Measurements from ENCODE around the gene ADSL.
A peak's percentile ranks its signal among the peaks of the same experiment; 100 is the strongest.

ADSL gene

DNA sequence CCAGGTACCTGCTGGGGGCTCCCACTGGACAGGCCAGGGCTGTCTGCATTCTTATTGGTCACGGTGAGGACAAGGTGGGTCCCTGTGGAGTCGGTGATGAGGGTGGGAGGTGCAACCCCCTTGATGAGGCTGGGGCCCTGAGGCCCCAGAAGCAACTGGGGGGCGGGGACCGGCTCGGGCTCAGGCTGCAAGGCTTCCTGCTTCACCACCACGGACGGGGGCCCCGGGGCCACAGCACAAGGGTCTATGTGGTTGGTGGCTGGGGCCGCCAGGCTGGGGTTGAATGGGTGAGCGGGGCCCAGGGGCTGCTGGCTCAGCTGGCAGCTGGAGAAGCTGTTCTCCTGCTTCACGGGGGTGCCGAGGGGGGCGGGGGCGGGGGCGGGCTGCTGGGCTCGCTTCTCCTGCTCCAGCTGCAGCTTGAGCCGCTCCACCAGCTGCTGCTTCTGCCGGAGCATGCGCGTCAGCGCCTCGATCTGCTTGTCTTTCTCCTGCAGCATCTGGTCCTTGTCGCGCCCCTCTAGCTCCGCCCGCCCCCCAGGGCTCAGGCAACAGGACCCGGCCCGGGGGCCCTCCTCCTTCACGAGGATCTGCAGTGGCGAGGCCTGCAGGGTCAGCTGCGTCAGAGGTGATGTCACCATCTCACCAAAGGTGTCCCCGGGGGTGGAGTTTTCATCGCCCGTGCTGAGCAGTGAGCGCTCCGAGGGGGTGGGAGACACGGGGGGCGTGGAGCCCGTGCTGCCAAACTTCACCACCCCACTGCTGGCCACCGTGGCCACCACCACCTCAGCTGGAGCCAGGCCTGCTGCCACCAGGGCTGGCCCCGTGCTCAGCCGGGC, 72.3 kb downstream of the ADSL start:
- peak; percentile 24 for ATAC-seq

DNA sequence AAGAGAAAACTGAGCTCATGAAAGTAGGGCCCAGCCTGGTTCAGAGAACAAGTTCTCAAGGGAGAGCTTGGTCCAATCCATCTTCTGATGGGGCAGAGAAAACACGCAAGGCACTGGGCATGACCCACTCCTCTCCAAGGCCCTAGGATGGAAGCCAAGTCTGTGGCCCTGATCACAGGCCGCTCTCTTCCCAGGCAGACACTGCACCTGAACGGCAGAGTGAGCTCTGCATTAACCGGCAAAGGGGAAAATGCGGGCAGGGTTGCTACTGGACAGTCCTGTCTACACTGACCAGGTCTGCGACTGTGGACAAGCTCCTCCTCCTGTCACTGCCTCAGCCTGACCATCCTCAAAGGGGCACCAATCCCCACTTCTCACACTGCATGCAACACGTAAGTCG, 73.4 kb downstream of the ADSL start:
- DNase-seq: no peak
- no peak for ATAC-seq

More for the DNA sequence above, 72.3 kb downstream of the ADSL start:
- peak; percentile 32 for DNase-seq

DNA sequence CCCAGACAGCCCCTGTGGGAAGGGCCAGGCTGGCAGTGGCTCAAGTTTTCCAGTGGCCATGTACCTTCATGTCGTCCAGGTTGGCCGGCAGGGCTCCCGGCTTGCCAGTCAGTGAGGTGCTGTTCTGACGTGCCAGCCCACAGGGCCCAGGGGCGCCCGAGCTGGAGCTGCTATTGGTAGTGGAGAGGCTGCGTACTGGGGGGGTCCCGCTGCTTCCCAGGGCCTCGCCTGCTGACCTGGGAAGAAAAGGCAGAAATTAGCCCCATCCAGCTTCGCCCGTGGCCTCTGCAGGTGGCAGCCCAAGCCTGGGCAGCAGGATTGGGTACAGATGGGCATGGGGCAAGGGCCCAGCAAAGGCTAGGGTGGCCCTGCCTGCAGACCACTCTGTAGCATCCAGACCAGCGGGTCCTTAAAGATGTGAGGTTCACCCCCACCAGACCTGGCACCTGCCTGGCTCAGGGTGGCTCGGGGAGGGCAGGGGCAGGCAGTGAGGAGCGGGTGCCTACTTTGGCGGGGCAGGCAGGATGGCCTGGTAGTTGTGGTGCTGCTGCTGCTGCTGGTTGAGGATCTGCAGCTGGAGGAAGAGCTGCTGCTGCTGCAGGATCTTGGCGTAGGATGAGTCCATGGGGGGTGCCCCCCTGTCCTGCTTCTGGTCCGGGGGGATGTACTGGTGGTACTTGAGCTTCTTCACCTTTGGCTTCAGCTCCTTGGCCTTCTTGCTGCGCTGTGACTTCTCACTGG, 74.2 kb downstream of the ADSL start:
- no peak for ATAC-seq
- DNase-seq: no peak

DNA sequence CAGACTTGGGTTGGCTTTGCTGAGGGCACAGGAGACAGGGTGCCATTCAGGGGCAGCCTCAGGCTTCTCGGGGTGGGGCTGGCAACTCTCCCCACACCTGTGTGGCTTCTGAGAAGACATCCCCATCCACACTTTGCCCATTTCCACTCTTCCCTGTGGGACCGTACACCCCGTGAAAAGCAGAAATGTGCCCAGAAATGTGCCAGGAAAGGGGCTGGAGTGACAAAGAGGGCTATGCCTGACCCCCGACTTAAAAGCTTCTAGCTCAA, 74.7 kb downstream of the ADSL start:
- DNase-seq: no peak

DNA sequence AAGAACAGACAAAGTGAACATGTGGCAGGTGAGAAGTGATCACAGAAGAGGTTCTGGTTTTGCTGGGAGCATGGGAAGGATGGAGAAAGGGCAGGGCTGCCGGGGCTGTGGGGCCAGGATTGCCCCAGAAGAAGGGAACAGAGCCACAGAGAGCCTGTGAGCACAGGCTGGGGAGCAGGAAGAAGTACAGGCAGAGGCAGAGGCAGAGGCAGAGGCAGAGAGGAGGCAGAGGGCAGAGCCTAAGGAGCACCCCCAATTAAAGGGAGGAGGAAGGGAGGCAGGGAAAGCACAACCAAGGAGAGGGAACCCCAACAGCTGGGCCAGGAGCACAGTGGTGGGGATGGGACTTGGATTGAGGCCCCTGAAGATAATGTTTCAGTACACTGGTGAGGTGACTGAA, 75.6 kb downstream of the ADSL start:
- ATAC-seq (no peak), DNase-seq (no peak)

More for the DNA sequence above, 74.7 kb downstream of the ADSL start:
- no peak for ATAC-seq

DNA sequence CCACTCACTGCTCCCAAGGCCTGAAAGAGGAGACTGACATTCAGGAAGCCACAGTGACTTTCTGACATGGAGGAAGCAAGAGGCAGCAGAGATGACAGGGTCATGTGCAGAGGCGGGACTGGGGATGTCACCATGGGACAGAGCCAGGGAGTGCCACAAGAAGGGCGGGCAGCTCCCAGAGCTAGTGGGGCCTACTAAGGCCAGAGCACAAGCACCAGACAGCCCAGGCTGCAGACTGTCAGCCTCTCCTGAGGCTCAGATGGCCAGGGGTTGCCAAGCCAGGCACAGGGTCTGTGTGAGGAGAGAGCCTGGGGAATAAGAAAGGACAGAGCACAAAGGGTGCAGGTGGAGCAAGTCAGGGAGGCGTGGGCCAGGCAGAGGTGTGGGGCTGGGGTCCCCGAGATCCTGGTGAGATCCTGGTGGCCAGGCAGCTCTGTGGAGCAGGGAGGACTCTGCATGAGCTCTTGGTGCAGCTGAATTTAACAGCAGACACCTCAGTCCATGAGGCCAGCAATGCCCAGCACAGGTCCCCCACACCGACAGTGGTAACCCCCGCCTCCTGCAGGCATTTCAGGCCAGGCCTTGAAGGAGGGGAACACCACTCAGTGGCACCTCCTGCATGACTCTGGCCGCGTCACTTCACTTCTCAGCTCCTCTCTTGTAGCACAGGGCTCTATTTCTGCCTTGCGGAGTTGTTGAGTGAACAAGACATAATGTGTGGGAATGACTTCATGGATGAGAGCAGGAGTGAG, 76.4 kb downstream of the ADSL start:
- ATAC-seq: peak; percentile 21
- no peak for DNase-seq

DNA sequence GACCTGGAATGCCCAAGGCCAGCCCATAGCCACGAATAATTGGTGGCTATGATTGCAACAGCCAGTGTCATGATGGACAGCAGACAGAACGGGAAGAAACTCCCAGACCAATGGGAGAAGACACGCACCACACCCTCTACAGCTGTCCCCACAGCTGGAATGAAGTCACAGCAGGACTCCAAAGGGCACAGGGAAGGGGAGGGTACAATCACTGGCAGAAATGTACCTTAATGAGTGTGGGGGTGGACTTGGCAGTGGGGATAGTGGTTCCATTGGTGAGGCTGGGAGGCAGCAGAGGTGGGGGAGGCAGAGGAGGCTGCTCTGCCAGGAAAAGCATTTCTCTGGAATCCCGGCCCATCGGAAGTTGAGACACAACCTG, 77.0 kb downstream of the ADSL start:
- ATAC-seq (no peak), DNase-seq (no peak)

DNA sequence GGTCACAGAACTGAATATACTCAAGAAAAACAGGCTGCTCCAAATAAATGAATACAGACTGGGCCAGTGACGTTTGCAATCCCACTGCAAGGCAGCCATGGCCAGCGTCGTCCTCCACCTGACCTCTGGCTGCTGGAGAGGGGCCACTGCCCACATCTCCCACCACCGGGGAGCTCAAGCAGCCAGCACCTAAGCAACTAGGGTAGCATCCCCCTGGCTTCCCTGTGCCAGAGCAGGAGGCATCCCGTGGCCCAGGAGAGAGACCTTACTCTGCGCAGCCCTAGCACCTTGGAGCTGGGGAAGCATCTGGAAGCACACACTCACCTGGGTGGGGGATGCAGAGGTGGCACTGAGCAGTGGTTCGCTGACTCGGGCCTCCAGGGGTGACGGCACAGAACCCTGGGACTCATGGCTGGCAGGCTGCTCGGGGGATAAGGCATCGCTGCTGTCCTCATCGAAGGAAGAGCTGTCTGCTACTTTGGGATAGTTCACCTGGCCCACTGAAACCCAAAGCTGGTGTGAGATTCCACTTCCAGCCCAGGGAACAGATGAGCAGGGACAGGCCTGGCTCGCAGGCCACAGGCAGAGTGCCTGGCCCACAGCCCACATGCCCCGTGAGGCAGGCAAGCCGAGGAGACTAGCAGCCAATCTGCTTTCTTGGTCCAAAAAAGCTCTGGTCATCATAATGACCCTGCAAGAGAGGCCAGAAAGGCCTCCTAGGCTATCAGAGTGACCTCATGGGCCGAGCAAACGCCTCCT, 77.8 kb downstream of the ADSL start:
- no peak for ATAC-seq

DNA sequence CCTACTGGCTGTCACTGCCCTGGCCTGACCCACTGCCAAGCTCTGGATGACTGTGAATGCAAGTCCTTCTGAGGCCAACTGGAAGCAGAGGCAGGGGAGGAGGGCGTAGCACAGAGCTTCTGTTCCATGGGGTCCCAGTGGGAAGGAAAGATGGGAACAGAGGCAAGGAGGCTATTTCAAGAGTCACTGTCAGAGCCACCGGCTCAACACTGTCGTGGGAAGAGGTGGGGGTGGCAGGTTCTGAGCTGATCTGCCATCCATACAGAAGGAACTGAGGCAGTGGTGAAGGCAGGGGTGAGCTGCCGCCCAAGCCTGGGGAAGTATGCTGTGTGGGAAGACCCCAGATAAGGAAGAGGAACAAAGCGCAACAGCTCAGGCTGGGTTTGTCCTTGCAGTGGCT, 78.8 kb downstream of the ADSL start:
- ATAC-seq: no peak
- DNase-seq: no peak

More for the DNA sequence above, 77.8 kb downstream of the ADSL start:
- DNase-seq: no peak

DNA sequence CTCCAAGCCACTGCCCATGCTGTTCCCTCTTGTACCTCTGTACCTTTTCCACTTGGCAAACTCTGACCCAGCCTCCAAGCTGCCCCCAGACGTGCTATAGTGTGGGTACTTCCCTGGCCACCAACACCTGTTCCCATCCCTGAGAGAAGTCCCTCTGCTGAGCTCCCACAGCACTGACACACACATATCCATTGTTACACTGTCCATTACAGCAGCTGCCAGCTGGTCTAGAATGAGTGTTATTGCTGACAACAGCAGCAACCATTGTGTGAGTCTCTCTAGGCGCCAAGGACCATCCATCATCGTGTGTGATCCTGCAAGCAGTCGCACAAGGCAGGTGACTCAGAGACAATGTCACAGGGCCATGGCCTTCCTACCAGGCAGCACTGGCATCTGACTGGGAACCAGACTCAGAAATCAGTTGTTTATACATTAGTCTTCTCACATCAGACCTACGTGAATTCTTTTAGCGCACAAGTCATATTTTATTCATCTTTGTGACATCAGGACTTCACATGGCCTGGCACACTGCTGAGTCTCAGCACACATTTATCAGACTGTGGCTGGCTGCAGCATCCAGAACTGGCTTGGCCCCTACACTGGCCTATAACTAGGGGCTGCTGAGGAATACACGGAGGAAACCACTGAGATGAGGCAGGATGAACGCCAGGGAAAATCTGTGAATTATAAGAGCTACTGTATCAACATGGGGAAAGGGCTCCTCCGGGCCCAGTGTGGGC, 80.5 kb downstream of the ADSL start:
- ATAC-seq (no peak), DNase-seq (no peak)

DNA sequence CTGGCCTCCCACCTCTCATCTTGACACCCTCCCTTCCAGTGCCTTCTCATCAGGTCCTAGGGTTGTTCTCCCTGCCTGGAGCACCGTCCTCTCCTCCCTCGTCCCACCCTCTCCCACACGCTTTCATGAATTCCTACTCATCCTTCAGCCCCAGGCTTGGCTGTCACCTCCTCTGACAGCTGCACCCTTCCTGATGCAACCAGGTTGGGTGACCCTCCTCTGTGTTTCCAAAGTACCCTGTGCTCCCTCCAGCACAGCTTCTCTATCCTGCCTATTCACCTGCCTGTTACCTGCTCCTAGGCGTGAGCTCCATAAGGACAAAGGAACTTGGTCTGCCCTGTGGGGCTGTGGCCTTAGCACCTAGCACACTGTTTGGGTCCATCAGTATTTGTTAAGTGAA, 82.5 kb downstream of the ADSL start:
- DNase-seq (no peak), ATAC-seq (no peak)

DNA sequence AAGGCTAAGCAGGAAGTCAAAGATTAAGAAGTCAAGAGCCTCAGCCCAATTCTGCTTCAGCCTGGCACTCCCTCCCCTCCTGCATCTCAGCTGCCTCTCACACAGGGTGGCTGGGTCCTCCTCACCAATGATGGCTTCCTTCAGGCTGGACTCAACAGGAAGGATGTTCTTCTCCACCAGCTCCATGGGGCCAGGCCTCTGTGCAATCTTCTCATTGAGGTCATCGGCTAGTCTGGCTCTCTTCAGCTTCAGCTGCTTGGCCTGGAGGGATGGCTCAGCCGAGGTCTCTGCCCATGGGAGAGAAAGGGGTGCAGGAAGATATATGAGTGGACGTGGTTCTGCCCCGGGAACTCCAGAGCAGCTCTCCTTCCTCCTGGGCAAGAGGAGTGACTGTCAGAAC, 83.2 kb downstream of the ADSL start:
- ATAC-seq: no peak
- no peak for DNase-seq

DNA sequence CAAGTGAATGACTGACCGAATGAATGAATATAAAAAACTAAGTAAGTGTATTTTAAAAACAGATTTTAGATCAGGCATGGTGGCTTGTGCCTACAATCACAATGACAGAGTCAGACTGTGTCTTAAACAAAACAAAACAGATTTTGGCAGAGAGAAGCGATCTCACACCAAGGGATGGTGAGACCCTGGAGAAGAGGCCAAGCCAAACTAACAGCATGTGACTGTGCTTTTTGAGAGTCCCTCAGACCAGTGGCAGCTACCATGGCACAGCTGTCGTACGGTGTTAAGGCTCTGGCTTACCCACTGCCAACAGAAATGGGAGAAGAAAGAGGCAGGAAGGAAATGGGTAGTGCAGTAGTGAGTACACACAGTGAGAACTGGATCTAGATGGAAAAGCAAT, 84.7 kb downstream of the ADSL start:
- no peak for ATAC-seq
- DNase-seq: no peak

DNA sequence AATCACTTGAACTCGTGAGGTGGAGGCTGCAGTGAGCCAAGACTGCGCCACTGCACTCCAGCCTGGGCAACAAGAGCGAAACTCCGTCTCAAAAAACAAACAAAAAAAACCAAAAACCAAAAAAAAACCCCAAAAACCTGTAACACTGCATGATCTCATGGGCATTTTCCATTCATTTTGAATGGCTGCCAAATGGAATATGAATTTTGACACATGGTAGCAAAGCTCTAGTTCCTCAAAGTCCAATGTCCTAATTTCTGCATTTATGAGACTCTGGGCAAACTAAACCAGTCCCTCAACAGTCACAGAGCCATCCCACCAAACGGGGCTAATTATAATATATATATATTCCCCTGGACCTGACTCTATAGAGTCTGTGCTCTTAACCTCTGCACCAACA, 85.9 kb downstream of the ADSL start:
- no peak for DNase-seq
- no peak for ATAC-seq

DNA sequence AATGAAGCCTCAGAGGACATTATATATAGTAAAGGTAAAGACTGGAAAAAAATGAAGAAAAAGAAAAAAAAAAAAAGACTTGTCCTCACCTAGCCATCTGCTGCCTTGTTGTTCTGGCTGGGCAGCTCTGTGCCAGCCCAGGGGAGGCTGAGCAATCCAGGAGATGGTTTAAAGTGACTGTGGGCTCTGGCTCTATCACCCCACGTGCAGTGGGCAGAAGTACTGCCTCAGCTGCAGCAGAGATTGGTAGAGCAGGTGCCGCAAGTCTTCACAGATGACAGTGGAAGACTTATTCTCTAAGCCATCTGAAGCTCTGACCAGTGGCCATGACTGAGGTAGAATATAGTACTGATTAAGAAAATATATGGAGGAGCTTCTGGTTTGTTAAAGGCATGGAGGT, 86.3 kb downstream of the ADSL start:
- DNase-seq: no peak

DNA sequence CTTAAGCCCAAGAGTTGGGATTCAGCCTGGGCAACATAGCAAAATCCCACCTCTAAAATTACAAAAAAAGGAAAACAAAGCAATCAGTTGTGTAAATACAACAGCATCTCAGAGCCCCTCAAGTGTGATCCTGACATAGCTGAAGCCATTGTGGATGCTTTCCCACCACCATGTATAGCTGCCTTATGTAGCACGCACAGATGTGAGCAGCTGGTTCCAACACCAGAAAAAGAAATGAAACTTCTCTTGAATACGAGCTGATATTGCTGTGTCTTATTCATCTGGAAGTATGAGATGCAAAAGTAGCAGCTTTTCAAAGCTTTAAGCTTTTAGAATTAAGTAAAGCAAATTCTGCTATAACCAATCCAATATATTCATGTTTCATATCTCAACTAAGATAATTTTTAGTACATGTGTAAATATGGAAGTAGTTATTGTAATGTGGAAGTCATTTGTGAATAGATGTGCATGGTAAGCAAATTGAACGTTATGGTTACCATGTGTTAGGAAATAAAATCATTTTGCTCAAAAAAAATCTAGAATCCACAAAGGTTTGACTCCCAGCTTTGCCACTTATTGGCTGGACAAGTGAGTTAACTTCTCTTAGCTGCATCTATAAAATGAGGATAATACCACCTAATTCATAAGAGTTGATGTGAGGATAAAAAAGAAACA, 87.3 kb downstream of the ADSL start:
- DNase-seq: no peak

More for the DNA sequence above, 86.3 kb downstream of the ADSL start:
- no peak for ATAC-seq

DNA sequence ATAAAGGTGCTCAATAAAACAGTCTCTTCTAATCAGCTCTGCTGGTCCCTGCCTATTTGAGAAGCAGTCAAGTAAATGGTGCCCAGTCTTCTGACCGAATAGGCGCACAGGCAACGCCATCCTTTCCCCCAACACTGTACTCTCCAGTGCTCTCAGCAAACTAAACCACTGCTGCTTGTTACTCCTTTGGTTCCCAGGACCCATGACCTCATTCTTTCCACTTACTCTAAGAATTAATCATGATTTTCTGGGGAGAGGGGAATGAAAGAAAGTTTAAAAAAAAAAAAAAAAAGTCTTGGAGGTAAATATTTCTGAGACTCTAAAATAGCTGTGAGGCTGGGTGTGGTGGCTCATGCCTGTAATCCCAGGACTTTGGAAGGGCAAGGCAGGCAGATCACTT, 87.8 kb downstream of the ADSL start:
- DNase-seq (no peak), ATAC-seq (no peak)

More for the DNA sequence above, 87.3 kb downstream of the ADSL start:
- ATAC-seq: no peak

DNA sequence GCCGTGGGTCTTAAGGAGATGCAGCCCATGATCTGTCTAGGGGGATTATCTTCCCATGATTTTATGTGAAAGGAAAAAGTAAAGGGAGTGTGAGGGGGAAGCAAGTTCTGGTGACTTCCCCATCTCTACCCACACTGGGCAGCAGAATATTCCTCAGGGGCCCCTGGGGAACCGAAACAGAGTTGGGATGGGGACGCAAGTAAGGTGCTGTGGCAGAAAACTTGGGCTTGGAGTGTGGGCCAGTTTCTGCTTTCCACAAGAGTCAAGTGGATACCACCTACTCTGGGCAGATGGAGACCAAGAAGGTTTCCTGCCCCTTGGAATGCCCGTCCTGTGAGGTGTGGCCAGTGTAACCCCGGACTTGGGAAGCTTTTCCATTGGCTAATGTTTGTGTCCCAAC, 88.4 kb downstream of the ADSL start:
- no peak for DNase-seq

DNA sequence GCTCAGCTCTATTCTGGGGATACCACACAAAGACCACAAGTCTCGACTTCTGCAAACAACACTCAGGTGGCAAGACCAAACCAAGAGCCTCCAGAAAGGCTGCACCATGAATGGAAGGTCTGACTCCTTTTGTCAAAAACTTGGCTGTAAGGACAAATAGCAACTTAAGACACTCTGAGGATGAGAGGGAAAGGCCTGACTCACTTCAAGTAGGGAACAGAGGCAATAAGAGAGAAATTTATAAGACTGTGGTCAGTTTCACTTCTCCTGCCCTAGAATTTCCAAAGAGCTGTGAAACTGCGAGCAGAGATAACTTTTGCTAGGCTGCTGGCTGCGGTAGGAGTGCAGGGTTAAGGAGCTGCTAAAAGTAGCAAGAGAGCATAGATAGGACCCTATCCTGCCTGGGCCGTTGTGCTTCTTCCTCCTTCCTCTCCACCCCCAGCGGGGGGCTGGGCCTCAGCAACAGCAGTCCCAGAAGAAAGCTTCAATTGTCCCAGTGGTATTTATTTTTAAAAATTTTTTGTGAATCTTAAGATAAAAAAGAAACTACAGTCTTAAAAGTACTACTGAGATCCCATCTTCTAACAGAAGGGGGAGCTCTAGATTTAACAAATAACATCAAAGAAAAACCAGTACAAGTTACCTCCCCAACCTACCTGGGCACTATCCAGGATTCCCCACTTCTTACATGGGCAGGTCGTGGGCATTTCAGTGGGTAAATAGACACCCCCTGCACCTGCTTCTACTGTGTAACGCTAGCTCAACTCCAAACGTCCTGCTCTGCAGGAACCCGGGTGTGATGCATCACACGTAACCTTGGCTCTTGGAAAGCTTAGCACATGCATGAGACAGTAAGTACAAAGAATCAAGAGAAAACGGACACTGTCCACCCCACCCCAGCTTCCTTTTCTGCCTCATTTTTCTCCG, 90.5 kb downstream of the ADSL start:
- DNase-seq: peak; percentile 50

More for the DNA sequence above, 88.4 kb downstream of the ADSL start:
- no peak for ATAC-seq

More for the DNA sequence above, 90.5 kb downstream of the ADSL start:
- peak; percentile 90 for ATAC-seq

Data from stimulated activated naive CD8-positive, alpha-beta T cell treated with anti-CD3 and anti-CD28 coated beads, Interleukin-15, Interleukin-2, amounts not matched to agents 100 U/mL and 50 U/mL, for 24 hours (primary cell).